ENCODE results near the gene TAF10.

The TAF10 gene

DNA sequence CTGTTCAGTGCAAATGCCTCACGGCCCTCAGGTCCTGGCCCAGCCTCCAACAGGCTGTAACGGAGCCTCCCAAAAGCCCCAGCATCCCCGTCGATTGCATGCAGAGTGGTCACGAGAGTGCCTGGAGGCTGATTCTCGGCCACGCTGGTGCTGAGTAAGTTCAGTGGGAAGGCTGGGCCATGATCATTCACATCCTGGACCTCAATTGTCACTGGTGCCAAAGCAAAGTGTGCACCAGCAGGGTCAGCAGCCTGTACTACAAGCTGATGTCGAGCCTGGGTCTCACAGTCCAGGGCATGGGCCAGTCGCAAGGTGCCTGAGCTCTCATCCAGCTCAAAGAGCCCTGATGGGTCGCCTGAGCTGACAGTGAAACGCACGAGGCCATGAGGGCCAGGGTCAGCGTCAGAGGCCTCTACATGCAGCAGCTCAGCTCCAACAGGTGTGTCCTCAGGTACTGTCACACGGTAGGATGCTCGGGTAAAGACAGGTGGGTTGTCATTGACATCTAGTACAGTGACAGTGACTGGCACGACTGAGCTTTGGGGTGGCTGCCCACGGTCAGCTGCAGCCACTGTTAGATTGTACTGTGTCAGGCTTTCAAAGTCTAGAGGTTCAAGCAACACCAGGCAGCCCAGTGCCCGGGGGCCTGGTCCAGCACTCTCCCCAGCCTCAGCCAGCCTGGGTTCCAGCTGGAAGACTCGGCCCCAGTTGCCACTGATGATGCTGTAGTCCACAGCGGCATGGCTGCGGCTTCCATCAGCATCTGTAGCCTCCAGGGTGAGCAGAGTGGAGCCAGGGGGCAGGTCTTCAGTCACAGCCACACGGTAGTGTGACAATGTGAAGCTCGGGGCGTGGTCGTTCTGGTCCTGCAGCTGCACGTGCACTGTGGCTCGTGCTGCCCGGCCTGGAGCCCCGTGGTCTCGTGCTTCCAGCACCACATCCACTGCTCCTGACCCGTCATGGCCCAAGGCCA, 11.7 kb upstream of the TAF10 start:
- no peak overlapping the region for H3K4me3 Mint-ChIP-seq
- H3K27me3 Mint-ChIP-seq (ENCODE audit: low read depth) = no peaks in the 10 kb centered on the region
- no peaks in the 10 kb centered on the region for H3K9me3 Mint-ChIP-seq
- no peak for DNase-seq (ENCODE audit: low spot score)
- no peaks in the 10 kb centered on the region for H3K36me3 Mint-ChIP-seq (ENCODE audit: low read depth)
- H3K4me1 Mint-ChIP-seq (ENCODE audit: low read depth) = peaks cover 17% of the 10 kb centered on the region
- no peak overlapping the region for H3K27ac Mint-ChIP-seq

DNA sequence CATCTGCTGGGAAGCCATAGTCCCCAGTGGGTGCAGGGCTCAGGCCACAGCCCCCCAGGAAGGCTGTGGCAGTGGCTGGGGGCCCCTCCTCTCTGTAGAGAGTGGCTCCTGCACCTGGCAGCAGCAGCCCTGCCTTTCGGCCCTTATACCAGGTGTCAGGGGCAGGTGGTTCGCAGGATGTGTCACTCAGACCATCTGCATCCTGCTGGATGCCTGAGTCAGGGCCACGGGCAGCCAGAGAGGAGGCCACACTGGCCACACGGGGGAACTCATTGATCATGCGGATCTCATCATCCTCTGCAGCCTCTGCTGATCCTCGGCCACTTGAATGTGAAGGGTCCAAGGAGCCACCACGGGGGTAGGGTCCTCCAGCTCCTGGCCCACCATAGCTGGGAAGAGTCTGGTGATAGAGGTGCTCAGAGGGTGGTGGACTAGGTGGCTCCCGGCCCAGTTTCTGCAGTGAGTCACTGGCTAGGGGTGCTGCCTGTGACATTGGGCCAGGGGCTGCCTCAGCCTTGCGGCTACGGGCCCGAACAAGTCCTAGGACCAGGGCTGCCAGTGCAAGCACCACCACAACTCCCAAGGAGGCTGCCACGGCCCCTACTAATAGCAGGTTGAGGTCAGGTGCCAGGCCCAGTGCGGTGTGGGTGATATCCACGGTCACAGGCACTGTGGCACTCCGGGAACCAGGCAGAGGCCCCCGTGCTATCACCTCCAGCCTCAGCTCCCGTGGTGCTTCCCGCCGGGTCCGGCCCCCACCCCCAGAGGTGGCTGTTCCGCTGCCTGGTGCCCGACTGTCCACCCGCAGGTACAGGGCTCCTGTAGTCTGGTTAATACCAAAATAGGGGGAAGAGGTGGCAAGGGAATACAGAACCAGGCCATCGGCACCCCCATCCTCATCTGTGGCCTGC, 10.5 kb upstream of the TAF10 start:
- Mint-ChIP-seq H3K27me3 (ENCODE audit: low read depth) (no peaks in the 10 kb centered on the region), H3K27ac (no peak overlapping the region), H3K9me3 (no peaks in the 10 kb centered on the region), H3K4me3 (no peak overlapping the region), H3K4me1 (ENCODE audit: low read depth) (peaks cover 9% of the 10 kb centered on the region), H3K36me3 (ENCODE audit: low read depth) (no peaks in the 10 kb centered on the region)
- DNase-seq (ENCODE audit: low spot score) = no peak

DNA sequence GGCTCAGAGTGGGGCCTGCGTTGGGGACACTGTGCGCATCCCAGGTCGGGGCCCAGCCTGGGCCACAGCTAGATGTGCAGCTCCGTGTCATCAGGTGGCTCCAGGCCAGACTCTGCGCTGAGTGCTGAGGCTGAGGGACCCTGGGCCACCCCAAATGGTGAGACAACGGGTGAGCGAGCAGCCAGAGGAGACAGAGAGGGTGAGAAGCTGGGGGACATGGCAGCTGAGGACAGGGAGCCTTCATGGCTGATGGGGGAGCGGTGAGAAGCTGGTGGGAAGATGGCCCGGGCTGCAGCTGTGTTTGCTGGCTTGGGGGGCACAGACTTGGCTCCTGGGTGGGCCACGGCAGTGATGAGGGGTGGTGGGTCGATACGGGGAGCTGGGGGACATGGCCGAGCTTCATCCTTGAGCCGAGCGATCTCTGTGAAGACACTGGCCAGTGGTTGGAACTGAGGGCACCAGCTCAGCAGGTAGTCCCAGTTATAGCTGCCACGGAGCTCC, 9.7 kb upstream of the TAF10 start:
- no peak overlapping the region for H3K27ac Mint-ChIP-seq
- H3K27me3 Mint-ChIP-seq (ENCODE audit: low read depth) = no peaks in the 10 kb centered on the region
- H3K36me3 Mint-ChIP-seq (ENCODE audit: low read depth) = no peaks in the 10 kb centered on the region
- H3K4me1 Mint-ChIP-seq (ENCODE audit: low read depth) = peaks cover 4% of the 10 kb centered on the region
- no peak for DNase-seq (ENCODE audit: low spot score)
- H3K9me3 Mint-ChIP-seq = no peaks in the 10 kb centered on the region
- no peak overlapping the region for H3K4me3 Mint-ChIP-seq

GRCh38 chr11:6620636-6621035, 8.6 kb upstream of the TAF10 start:
- H3K4me3 Mint-ChIP-seq = no peak overlapping the region
- H3K4me1 Mint-ChIP-seq (ENCODE audit: low read depth) = peaks cover 5% of the 10 kb centered on the region
- no peak for DNase-seq (ENCODE audit: low spot score)
- H3K9me3 Mint-ChIP-seq = no peaks in the 10 kb centered on the region
- H3K36me3 Mint-ChIP-seq (ENCODE audit: low read depth) = peaks cover 8% of the 10 kb centered on the region
- H3K27me3 Mint-ChIP-seq (ENCODE audit: low read depth) = no peaks in the 10 kb centered on the region
- H3K27ac Mint-ChIP-seq = no peak overlapping the region

- H3K4me3 Mint-ChIP-seq = no peak within 1 kb of the TSS
- peak; percentile 89 for DNase-seq (ENCODE audit: low spot score)
- peaks cover 5% of the 10 kb centered on the region for H3K4me1 Mint-ChIP-seq (ENCODE audit: low read depth)
- no peaks in the 10 kb centered on the region for H3K27me3 Mint-ChIP-seq (ENCODE audit: low read depth)
- H3K27ac Mint-ChIP-seq = no peak within 1 kb of the TSS
- no peaks in the 10 kb centered on the region for H3K9me3 Mint-ChIP-seq
- H3K36me3 Mint-ChIP-seq (ENCODE audit: low read depth) = peaks cover 15% of the 10 kb centered on the region
Measured at GRCh38 chr11:6619004-6619745, 7.2 kb upstream of the TAF10 start, which contains the start of gene TPP1. TPP1 (minus strand) TSS chr11:6619422; CDS start chr11:6619400, 22 bp downstream.

DNA sequence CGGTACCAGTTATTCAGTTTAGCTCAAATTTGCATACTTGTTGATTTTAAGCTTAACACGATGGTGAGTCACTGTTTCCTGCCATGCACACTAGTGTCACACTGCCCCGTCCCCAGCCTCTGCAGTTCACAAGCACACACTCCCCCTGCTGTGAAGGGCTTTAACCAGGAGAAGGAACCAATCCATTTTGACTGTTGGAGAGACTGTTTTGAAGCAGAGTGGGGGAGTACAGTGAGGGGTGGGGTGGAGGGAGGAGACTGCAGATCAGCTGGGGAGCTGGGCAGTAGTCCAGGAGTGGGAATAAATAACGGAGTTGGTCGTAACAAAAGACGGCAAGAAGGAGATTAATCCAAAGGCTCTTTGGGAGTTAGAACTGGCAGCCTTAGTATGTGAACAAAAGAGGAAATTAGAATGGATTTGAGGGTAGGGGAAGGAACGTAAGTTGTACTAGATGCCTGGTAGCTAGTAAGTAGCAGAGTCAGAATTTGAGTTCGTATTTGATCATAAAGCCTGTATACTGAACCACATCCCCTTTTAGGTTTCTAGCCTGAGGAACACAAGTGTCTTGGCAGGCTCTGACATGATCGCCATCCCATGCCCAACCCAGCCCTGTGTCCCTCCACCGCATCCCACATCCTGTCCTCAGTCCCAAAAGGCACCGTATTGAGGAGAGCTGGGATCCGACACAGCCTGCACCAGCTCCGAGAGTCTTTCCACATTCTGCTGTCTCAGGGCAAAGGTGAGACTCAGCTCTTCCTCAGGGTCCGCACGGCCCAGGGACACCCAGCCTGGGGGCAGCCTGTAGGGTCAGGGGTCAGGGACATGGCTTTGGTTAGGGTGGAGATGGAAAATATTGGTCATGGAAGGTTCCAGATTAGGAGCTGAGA, 6.3 kb upstream of the TAF10 start:
- Mint-ChIP-seq H3K27ac (no peak overlapping the region), H3K4me1 (ENCODE audit: low read depth) (peaks cover 5% of the 10 kb centered on the region), H3K9me3 (no peaks in the 10 kb centered on the region), H3K4me3 (no peak overlapping the region), H3K36me3 (ENCODE audit: low read depth) (peaks cover 15% of the 10 kb centered on the region), H3K27me3 (ENCODE audit: low read depth) (no peaks in the 10 kb centered on the region)
- DNase-seq (ENCODE audit: low spot score) = peak; percentile 64

DNA sequence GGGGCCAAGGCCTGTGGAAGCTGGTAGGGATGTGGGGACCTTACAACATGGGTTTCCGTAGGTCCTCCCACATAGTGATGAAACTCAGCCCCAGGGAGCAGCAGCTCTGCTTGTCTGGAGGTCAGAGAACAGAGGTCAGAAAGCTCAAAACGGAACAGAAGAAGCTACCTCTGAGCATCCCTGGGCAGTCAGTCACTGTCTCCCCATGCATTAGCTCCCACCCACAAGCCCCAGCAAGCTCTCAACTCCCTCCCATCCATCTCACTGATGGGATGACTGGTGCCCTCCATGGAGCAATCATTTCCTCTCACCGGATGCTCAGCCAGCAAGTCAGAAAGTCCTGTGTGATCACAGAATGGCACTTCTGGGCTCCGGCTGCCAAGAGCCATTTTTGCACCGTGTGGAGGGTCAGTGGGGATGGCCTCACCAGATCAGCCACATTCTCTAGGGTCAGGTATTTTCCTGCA, 5.3 kb upstream of the TAF10 start:
- H3K4me3 Mint-ChIP-seq = no peak overlapping the region
- no peak for DNase-seq (ENCODE audit: low spot score)
- peak overlapping the region; percentile 40 for H3K27ac Mint-ChIP-seq
- no peaks in the 10 kb centered on the region for H3K27me3 Mint-ChIP-seq (ENCODE audit: low read depth)
- H3K4me1 Mint-ChIP-seq (ENCODE audit: low read depth) = peaks cover 5% of the 10 kb centered on the region
- no peaks in the 10 kb centered on the region for H3K9me3 Mint-ChIP-seq
- H3K36me3 Mint-ChIP-seq (ENCODE audit: low read depth) = peaks cover 15% of the 10 kb centered on the region

- no peaks in the 10 kb centered on the region for H3K27me3 Mint-ChIP-seq (ENCODE audit: low read depth)
- no peak overlapping the region for H3K4me3 Mint-ChIP-seq
- no peak for DNase-seq (ENCODE audit: low spot score)
- no peaks in the 10 kb centered on the region for H3K9me3 Mint-ChIP-seq
- H3K4me1 Mint-ChIP-seq (ENCODE audit: low read depth) = peaks cover 5% of the 10 kb centered on the region
- peaks cover 15% of the 10 kb centered on the region for H3K36me3 Mint-ChIP-seq (ENCODE audit: low read depth)
- H3K27ac Mint-ChIP-seq = peak overlapping the region; percentile 26
Measured at GRCh38 chr11:6616596-6617250, 4.7 kb upstream of the TAF10 start.

DNA sequence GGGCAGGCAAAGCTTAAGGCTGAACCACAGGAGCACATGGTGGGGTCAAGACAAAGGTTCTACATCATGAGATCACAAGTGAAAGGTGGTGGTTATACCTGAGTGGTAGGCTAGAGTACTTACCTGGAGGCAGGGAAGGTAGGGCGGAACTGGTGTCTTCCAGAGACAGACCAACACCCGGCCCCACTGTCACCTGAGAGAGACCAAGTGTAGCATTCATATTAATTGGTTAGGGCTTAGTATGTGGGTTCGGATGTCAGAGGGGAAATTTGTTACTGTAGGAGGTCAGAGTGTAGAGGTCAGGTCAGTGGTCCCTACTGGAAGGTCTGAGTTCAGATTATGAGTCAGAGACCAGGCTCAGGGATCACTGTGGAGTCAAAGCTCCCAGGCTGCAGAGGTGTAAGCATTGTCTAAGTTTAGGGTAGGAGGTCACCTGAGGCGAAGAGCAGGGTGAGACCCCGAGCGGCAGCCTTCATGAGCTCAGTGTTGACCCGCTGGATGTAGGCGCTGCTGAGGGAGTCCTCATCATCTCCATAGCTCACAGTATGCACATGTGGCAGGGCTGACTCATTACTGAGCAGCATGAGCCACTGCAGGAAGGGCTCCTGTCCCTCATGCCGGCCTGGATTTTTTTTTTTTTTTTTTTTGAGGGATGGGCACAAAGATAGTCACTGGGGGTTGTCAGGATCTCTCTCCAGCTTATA, 4.0 kb upstream of the TAF10 start:
- H3K4me1 Mint-ChIP-seq (ENCODE audit: low read depth) = peaks cover 8% of the 10 kb centered on the region
- peak overlapping the region; percentile 50 for H3K27ac Mint-ChIP-seq

GRCh38 chr11:6615046-6615445, 3.0 kb upstream of the TAF10 start:
- DNase-seq (ENCODE audit: low spot score) = no peak
- peak overlapping the region; percentile 45 for H3K27ac Mint-ChIP-seq
- H3K4me1 Mint-ChIP-seq (ENCODE audit: low read depth) = peaks cover 13% of the 10 kb centered on the region
- no peaks in the 10 kb centered on the region for H3K27me3 Mint-ChIP-seq (ENCODE audit: low read depth)
- no peaks in the 10 kb centered on the region for H3K9me3 Mint-ChIP-seq
- H3K36me3 Mint-ChIP-seq (ENCODE audit: low read depth) = peaks cover 30% of the 10 kb centered on the region
- H3K4me3 Mint-ChIP-seq = no peak overlapping the region

More for the DNA sequence above, 4.0 kb upstream of the TAF10 start:
- no peaks in the 10 kb centered on the region for H3K9me3 Mint-ChIP-seq
- H3K36me3 Mint-ChIP-seq (ENCODE audit: low read depth) = peaks cover 20% of the 10 kb centered on the region
- H3K4me3 Mint-ChIP-seq = no peak overlapping the region
- no peaks in the 10 kb centered on the region for H3K27me3 Mint-ChIP-seq (ENCODE audit: low read depth)
- DNase-seq (ENCODE audit: low spot score) = no peak

DNA sequence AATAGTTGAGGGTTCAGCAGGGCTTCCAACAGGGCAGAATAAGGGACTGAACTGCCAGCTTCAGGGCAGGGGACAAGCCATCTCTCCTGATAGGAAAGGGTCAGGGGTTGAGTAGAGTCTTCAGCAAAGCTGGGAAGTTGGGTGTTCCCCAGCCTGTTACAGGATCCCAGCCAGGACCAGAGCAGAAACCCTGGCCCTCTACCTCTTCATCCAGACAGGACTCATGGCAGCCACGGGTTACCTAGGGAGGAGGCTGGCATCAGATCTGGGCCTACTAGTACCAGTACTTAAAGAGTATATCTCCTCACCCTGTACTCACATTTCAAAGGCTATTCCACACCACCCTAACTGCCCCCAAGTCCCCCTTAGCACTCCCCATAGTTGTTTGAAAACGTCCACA, 2.4 kb upstream of the TAF10 start:
- Mint-ChIP-seq H3K36me3 (ENCODE audit: low read depth) (peaks cover 36% of the 10 kb centered on the region), H3K9me3 (no peaks in the 10 kb centered on the region), H3K4me1 (ENCODE audit: low read depth) (peaks cover 16% of the 10 kb centered on the region), H3K27ac (no peak overlapping the region), H3K4me3 (no peak overlapping the region), H3K27me3 (ENCODE audit: low read depth) (no peaks in the 10 kb centered on the region)
- no peak for DNase-seq (ENCODE audit: low spot score)

DNA sequence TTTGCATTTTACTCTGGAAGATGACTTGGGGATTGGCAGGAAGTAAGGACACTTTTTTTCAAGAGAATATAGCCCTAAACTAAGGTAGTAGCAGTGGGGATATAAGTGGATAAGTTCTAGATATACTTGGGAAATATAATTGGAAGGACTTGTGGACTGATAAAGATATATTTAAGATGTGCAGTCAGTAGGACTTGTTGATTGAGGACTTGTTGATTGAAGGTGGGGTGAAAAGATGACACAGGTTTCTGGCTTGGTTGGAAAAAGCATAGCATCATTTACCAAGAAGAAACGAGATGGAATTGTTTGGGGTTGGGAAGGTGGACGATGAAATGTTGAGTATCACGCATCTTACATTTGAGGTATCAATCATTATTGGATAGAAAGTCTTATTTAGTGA, 1.5 kb upstream of the TAF10 start:
- Mint-ChIP-seq H3K36me3 (ENCODE audit: low read depth) (peaks cover 45% of the 10 kb centered on the region), H3K9me3 (no peaks in the 10 kb centered on the region), H3K27ac (no peak overlapping the region), H3K27me3 (ENCODE audit: low read depth) (no peaks in the 10 kb centered on the region), H3K4me1 (ENCODE audit: low read depth) (peaks cover 21% of the 10 kb centered on the region), H3K4me3 (no peak overlapping the region)
- DNase-seq (ENCODE audit: low spot score) = no peak
